HG02678 (cell line): Measurements from ENCODE around the gene DDB1.
"Not testable (repeated sequence)": the region's sequence is repeated elsewhere in the genome, so short reads cannot be mapped to it uniquely, and the experiment has no call there.

Source experiments
- ATAC-seq: cut with Tn5 transposase; IDR thresholded peaks from one replicate; pipeline ENCODE4 v1.9.1; 2021; ENCODE audit warnings: mild to moderate bottlenecking, moderate library complexity; ENCODE audit not compliant: unreplicated experiment

DDB1 gene

GRCh38 chr11:61273178-61274078 lies 59.5 kb downstream of the DDB1 start:
- no peak for ATAC-seq

GRCh38 chr11:61272731-61273130 lies 60.2 kb downstream of the DDB1 start:
- ATAC-seq = no peak

- no peak for ATAC-seq
These were observed 62.4 kb downstream of the DDB1 start for GRCh38 chr11:61270354-61271076.

- ATAC-seq = no peak
These were observed 64.2 kb downstream of the DDB1 start for GRCh38 chr11:61268588-61269250.

GRCh38 chr11:61267437-61267841 lies 65.5 kb downstream of the DDB1 start:
- ATAC-seq = no peak

GRCh38 chr11:61266602-61267001 lies 66.3 kb downstream of the DDB1 start:
- ATAC-seq = no peak

- no peak for ATAC-seq
These were observed 67.5 kb downstream of the DDB1 start for GRCh38 chr11:61265357-61265756.

- no peak for ATAC-seq
These were observed 68.1 kb downstream of the DDB1 start for GRCh38 chr11:61264795-61265194.

GRCh38 chr11:61264371-61264770 lies 68.5 kb downstream of the DDB1 start:
- no peak for ATAC-seq

- no peak for ATAC-seq
These were observed 73.5 kb downstream of the DDB1 start for GRCh38 chr11:61259363-61259762.

GRCh38 chr11:61258546-61258945 lies 74.4 kb downstream of the DDB1 start:
- ATAC-seq = no peak

- ATAC-seq = no peak
These were observed 76.0 kb downstream of the DDB1 start for GRCh38 chr11:61256710-61257482.

GRCh38 chr11:61254403-61255025 lies 78.4 kb downstream of the DDB1 start:
- ATAC-seq = no peak

GRCh38 chr11:61252332-61252731 lies 80.6 kb downstream of the DDB1 start:
- ATAC-seq = not testable (repeated sequence)

GRCh38 chr11:61250796-61251765 lies 81.8 kb downstream of the DDB1 start:
- not testable (repeated sequence) for ATAC-seq
